Activated effector memory CD4-positive, alpha-beta T cell treated with anti-CD3 and anti-CD28 coated beads, Interleukin-2, amount 50 U/mL, for 16 hours (primary cell): ENCODE results near the gene UBAP2.

ENCODE experiments used
- DNase-seq: peaks from one replicate; pipeline ENCODE4 v3.0.0-alpha.2; 2020

UBAP2 gene

GRCh38 chr9:34046784-34047379, 1.8 kb downstream of the UBAP2 start:
- DNase-seq = peak; percentile 44

GRCh38 chr9:34045903-34046302, 2.8 kb downstream of the UBAP2 start:
- no peak for DNase-seq

- DNase-seq = peak; percentile 5
Observed at GRCh38 chr9:34042074-34042473, 6.6 kb downstream of the UBAP2 start.

- peak; percentile 31 for DNase-seq
Observed at GRCh38 chr9:34038851-34039250, 9.8 kb downstream of the UBAP2 start.

- no peak for DNase-seq
Observed at GRCh38 chr9:34037626-34038025, 11.1 kb downstream of the UBAP2 start.

- peak; percentile 2 for DNase-seq
Observed at GRCh38 chr9:34036625-34037024, 12.1 kb downstream of the UBAP2 start.

GRCh38 chr9:34035656-34036055, 13.0 kb downstream of the UBAP2 start:
- DNase-seq = no peak

GRCh38 chr9:34034698-34035065, 14.0 kb downstream of the UBAP2 start:
- no peak for DNase-seq

- peak; percentile 16 for DNase-seq
Observed at GRCh38 chr9:34032631-34033030, 16.1 kb downstream of the UBAP2 start.

- peak; percentile 13 for DNase-seq
Observed at GRCh38 chr9:34027845-34028574, 20.7 kb downstream of the UBAP2 start.

- DNase-seq = no peak
Observed at GRCh38 chr9:34025811-34026210, 22.9 kb downstream of the UBAP2 start.

GRCh38 chr9:34025062-34025461, 23.6 kb downstream of the UBAP2 start:
- DNase-seq = no peak

- DNase-seq = peak; percentile 33
Observed at GRCh38 chr9:34024476-34024875, 24.2 kb downstream of the UBAP2 start.

GRCh38 chr9:34016149-34016548, 32.5 kb downstream of the UBAP2 start:
- no peak for DNase-seq

GRCh38 chr9:34010979-34011378, 37.7 kb downstream of the UBAP2 start:
- DNase-seq = peak; percentile 19

GRCh38 chr9:34001951-34002350, 46.7 kb downstream of the UBAP2 start:
- no peak for DNase-seq

- no peak for DNase-seq
Observed at GRCh38 chr9:34001298-34001697, 47.4 kb downstream of the UBAP2 start.

GRCh38 chr9:33995449-33995848, 53.2 kb downstream of the UBAP2 start:
- no peak for DNase-seq

- DNase-seq = no peak
Observed at GRCh38 chr9:33993104-33993503, 55.6 kb downstream of the UBAP2 start.

GRCh38 chr9:33992632-33993031, 56.1 kb downstream of the UBAP2 start:
- DNase-seq = no peak

GRCh38 chr9:33988219-33988890, 60.3 kb downstream of the UBAP2 start:
- peak; percentile 71 for DNase-seq

GRCh38 chr9:33976414-33976813, 72.3 kb downstream of the UBAP2 start:
- DNase-seq = no peak

- DNase-seq = no peak
Observed at GRCh38 chr9:33972698-33973097, 76.0 kb downstream of the UBAP2 start.

- no peak for DNase-seq
Observed at GRCh38 chr9:33964086-33964768, 84.5 kb downstream of the UBAP2 start.
